Measurements from ENCODE around the gene GLT8D1. TPM values are rescaled to one million over a fixed set of nuclear protein-coding genes. Genes with fewer than 3 reads are reported as not detected.
A peak's percentile ranks its signal among the peaks of the same experiment; 100 is the strongest.

The GLT8D1 gene
- total RNA-seq, 1 donor, result 107 TPM

- no peak overlapping the region for H3K4me3 ChIP-seq (ENCODE audit: low read depth, low read length)
- no peak for TF ChIP-seq CTCF (IDR thresholded peaks at IDR 0.05; ENCODE audit: insufficient read depth, low read length)
- DNase-seq (ENCODE audit: low read depth), result no peak
Observed at GRCh38 chr3:52689151-52689550, 16.4 kb downstream of the GLT8D1 start.

- no peak for DNase-seq (ENCODE audit: low read depth)
- no peak for TF ChIP-seq CTCF (IDR thresholded peaks at IDR 0.05; ENCODE audit: insufficient read depth, low read length)
- no peak overlapping the region for H3K4me3 ChIP-seq (ENCODE audit: low read depth, low read length)
Observed at GRCh38 chr3:52688266-52688665, 17.3 kb downstream of the GLT8D1 start.

GRCh38 chr3:52685709-52686691 lies 19.6 kb downstream of the GLT8D1 start, which contains the start of the genes GNL3 and PBRM1:
TSS of gene GNL3 (plus strand) at chr3:52686032. CDS start at chr3:52686093, 61 bp downstream.
TSS of gene PBRM1 (minus strand) at chr3:52685913.
- DNase-seq (ENCODE audit: low read depth), result peak; percentile 93
- no peak for TF ChIP-seq CTCF (IDR thresholded peaks at IDR 0.05; ENCODE audit: insufficient read depth, low read length)

GRCh38 chr3:52685285-52685708 lies 20.3 kb downstream of the GLT8D1 start:
- H3K4me3 ChIP-seq (ENCODE audit: low read depth, low read length), result peak overlapping the region; percentile 97
- no peak for TF ChIP-seq CTCF (IDR thresholded peaks at IDR 0.05; ENCODE audit: insufficient read depth, low read length)
- no peak for DNase-seq (ENCODE audit: low read depth)

More at GRCh38 chr3:52685709-52686691, 19.6 kb downstream of the GLT8D1 start, which contains the start of the genes GNL3 and PBRM1:
- H3K4me3 ChIP-seq (ENCODE audit: low read depth, low read length), result peak within 1 kb of the TSS; percentile 97

DNA sequence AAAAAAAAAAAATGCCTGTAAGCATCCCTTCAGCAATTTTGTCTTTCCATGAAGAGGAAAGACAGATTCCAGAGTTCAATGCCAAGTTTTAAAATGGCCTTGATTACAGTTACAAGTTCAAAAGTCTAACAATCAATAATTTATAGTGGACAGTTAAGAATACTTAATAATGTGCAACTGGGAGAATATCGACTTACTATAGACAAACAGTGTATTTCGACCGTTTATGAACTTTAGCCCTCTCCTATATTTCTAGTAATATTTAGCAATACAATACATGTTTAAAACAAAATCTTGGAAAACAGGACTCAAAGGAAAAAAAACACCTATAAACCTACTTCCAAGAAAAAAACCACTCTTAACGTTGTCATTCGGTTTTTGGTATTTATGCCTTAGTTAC lies 21.4 kb downstream of the GLT8D1 start:
- TF ChIP-seq CTCF (IDR thresholded peaks at IDR 0.05; ENCODE audit: insufficient read depth, low read length), result no peak
- H3K4me3 ChIP-seq (ENCODE audit: low read depth, low read length), result peak overlapping the region; percentile 97
- no peak for DNase-seq (ENCODE audit: low read depth)

GRCh38 chr3:52683611-52684010 lies 22.0 kb downstream of the GLT8D1 start:
- peak; percentile 34 for DNase-seq (ENCODE audit: low read depth)
- H3K4me3 ChIP-seq (ENCODE audit: low read depth, low read length), result no peak overlapping the region
- no peak for TF ChIP-seq CTCF (IDR thresholded peaks at IDR 0.05; ENCODE audit: insufficient read depth, low read length)
